Measurements from ENCODE around the gene ZNF750.

Gene ZNF750

GRCh38 chr17:82880620-82881323 lies 41.0 kb upstream of the ZNF750 start:
- Histone ChIP-seq H2AFZ (ENCODE audit: low read length) (no peak overlapping the region), H3K4me1 (ENCODE audit: insufficient read depth, low read length, severe bottlenecking) (peaks cover 22% of the 10 kb centered on the region), H3K9me2 (ENCODE audit: low read depth, low read length) (no peaks in the 10 kb centered on the region), H3F3A (ENCODE audit: insufficient read depth, low read length) (no peaks in the 10 kb centered on the region), H3K79me2 (ENCODE audit: insufficient read depth, low read length) (no peaks in the 10 kb centered on the region), H3K27me3 (ENCODE audit: insufficient read depth, low read length) (no peaks in the 10 kb centered on the region), H3K27ac (ENCODE audit: low read depth, low read length, poor library complexity, severe bottlenecking) (no peak overlapping the region), H3K4me3 (ENCODE audit: low read depth, low read length, poor library complexity, severe bottlenecking) (no peak overlapping the region), H4K20me1 (ENCODE audit: insufficient read depth, low read length) (no peaks in the 10 kb centered on the region), H3K9ac (ENCODE audit: low read length) (no peak overlapping the region), H3K36me3 (ENCODE audit: insufficient read depth, low read length) (no peaks in the 10 kb centered on the region), H3K9me3 (ENCODE audit: low read length) (no peaks in the 10 kb centered on the region), H3K4me2 (ENCODE audit: low read length) (no peak overlapping the region)
- TF ChIP-seq EZH2 (IDR thresholded peaks at IDR 0.05; ENCODE audit: borderline replicate concordance, low read length) = no peak
- TF ChIP-seq, protein P1, sequence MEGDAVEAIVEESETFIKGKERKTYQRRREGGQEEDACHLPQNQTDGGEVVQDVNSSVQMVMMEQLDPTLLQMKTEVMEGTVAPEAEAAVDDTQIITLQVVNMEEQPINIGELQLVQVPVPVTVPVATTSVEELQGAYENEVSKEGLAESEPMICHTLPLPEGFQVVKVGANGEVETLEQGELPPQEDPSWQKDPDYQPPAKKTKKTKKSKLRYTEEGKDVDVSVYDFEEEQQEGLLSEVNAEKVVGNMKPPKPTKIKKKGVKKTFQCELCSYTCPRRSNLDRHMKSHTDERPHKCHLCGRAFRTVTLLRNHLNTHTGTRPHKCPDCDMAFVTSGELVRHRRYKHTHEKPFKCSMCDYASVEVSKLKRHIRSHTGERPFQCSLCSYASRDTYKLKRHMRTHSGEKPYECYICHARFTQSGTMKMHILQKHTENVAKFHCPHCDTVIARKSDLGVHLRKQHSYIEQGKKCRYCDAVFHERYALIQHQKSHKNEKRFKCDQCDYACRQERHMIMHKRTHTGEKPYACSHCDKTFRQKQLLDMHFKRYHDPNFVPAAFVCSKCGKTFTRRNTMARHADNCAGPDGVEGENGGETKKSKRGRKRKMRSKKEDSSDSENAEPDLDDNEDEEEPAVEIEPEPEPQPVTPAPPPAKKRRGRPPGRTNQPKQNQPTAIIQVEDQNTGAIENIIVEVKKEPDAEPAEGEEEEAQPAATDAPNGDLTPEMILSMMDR (IDR thresholded peaks at IDR 0.05; ENCODE audit: low read length) = no peak

- Histone ChIP-seq H3K4me2 (ENCODE audit: low read length) (no peak overlapping the region), H3K9me3 (ENCODE audit: low read length) (no peaks in the 10 kb centered on the region), H2AFZ (ENCODE audit: low read length) (no peak overlapping the region), H3K27me3 (ENCODE audit: insufficient read depth, low read length) (no peaks in the 10 kb centered on the region), H3F3A (ENCODE audit: insufficient read depth, low read length) (no peaks in the 10 kb centered on the region), H3K9me2 (ENCODE audit: low read depth, low read length) (no peaks in the 10 kb centered on the region), H3K9ac (ENCODE audit: low read length) (no peak overlapping the region), H3K36me3 (ENCODE audit: insufficient read depth, low read length) (0 out of 2 replicates have a peak, but pooled peaks cover 6% of the 10 kb centered on the region), H3K4me1 (ENCODE audit: insufficient read depth, low read length, severe bottlenecking) (peaks cover 7% of the 10 kb centered on the region), H3K79me2 (ENCODE audit: insufficient read depth, low read length) (no peaks in the 10 kb centered on the region), H3K27ac (ENCODE audit: low read depth, low read length, poor library complexity, severe bottlenecking) (no peak overlapping the region), H3K4me3 (ENCODE audit: low read depth, low read length, poor library complexity, severe bottlenecking) (no peak overlapping the region), H4K20me1 (ENCODE audit: insufficient read depth, low read length) (no peaks in the 10 kb centered on the region)
- TF ChIP-seq, protein P1 (IDR thresholded peaks at IDR 0.05; ENCODE audit: low read length) = no peak
- no peak for TF ChIP-seq EZH2 (IDR thresholded peaks at IDR 0.05; ENCODE audit: borderline replicate concordance, low read length)
Observed at GRCh38 chr17:82879241-82879640, 39.4 kb upstream of the ZNF750 start.

DNA sequence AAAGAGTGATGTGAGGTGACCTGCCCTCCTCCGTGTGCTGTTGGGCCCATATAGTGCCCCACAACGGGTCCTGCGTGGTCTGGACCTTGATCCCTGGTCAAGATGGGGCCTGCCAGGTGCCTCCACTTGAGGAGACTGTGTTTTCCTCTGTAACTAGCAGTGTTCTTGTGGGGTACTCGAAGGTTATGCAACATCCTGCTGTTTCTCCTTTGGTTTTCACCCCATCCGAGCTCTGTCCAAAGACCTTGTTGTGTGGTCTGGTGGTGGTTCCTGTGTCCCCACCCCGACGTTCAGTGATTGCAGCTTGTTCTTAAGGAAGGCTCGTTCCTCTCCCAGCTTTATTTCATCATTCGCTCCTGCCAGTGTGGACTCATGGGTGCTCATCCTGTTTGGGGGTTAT lies 38.7 kb upstream of the ZNF750 start:
- no peaks in the 10 kb centered on the region for H4K20me1 ChIP-seq (ENCODE audit: insufficient read depth, low read length)
- no peaks in the 10 kb centered on the region for H3K79me2 ChIP-seq (ENCODE audit: insufficient read depth, low read length)
- H2AFZ ChIP-seq (ENCODE audit: low read length) = no peak overlapping the region
- no peaks in the 10 kb centered on the region for H3F3A ChIP-seq (ENCODE audit: insufficient read depth, low read length)
- H3K4me3 ChIP-seq (ENCODE audit: low read depth, low read length, poor library complexity, severe bottlenecking) = no peak overlapping the region
- TF ChIP-seq EZH2 (IDR thresholded peaks at IDR 0.05; ENCODE audit: borderline replicate concordance, low read length) = no peak
- TF ChIP-seq, protein P1 (IDR thresholded peaks at IDR 0.05; ENCODE audit: low read length) = no peak
- no peak overlapping the region for H3K27ac ChIP-seq (ENCODE audit: low read depth, low read length, poor library complexity, severe bottlenecking)
- H3K9me3 ChIP-seq (ENCODE audit: low read length) = no peaks in the 10 kb centered on the region
- H3K4me1 ChIP-seq (ENCODE audit: insufficient read depth, low read length, severe bottlenecking) = no peaks in the 10 kb centered on the region
- no peaks in the 10 kb centered on the region for H3K27me3 ChIP-seq (ENCODE audit: insufficient read depth, low read length)
- no peaks in the 10 kb centered on the region for H3K9me2 ChIP-seq (ENCODE audit: low read depth, low read length)
- H3K4me2 ChIP-seq (ENCODE audit: low read length) = no peak overlapping the region
- no peak overlapping the region for H3K9ac ChIP-seq (ENCODE audit: low read length)
- H3K36me3 ChIP-seq (ENCODE audit: insufficient read depth, low read length) = 0 out of 2 replicates have a peak, but pooled peaks cover 6% of the 10 kb centered on the region

Measured in OCI-LY1 (cell line).